Kidney (tissue), 14 donors: ENCODE data around the gene SGSM2. TPM values are rescaled to one million over a fixed set of nuclear protein-coding genes. Genes with fewer than 3 reads are reported as not detected.

Experiments used
- DNase-seq, 5 donors: peaks; one replicate each; pipeline ENCODE4 v3.0.0-alpha.2; 2013 to 2020
- FAIRE-seq: peaks from 2 replicates; lab custom pipeline; 2012; peaks lifted over from hg19 to GRCh38; lab: Jason Lieb, UNC
- H3K27ac ChIP-seq, 2 donors: one replicate each; pipeline ENCODE4 v1.7.0; 2013; ENCODE audit warnings: low read depth in 2 of 2, low read length in 2 of 2, inconsistent platforms in 1 of 2
- H3K27me3 ChIP-seq: one replicate; pipeline ENCODE4 v1.7.1; 2013; ENCODE audit warnings: low read length, inconsistent platforms; ENCODE audit not compliant: control insufficient read depth, insufficient read depth
- H3K36me3 ChIP-seq, 3 donors: one replicate each; pipeline versions ENCODE4 v1.7.0 to v1.7.1; 2013; ENCODE audit warnings: low read length in 3 of 3, control low read depth in 1 of 3, inconsistent platforms in 1 of 3; ENCODE audit not compliant: insufficient read depth in 3 of 3, control insufficient read depth in 2 of 3
- H3K4me1 ChIP-seq, 3 donors: one replicate each; pipeline versions ENCODE4 v1.7.0 to v1.7.1; 2013; ENCODE audit warnings: low read length in 3 of 3, inconsistent platforms in 1 of 3, low read depth in 1 of 3; ENCODE audit not compliant: control insufficient read depth in 2 of 3, insufficient read depth in 2 of 3
- H3K4me3 ChIP-seq, 3 donors: one replicate each; pipeline versions ENCODE4 v1.7.0 to v1.8.1; 2013; ENCODE audit warnings: low read length in 3 of 3, control low read depth in 1 of 3, inconsistent platforms in 1 of 3
- H3K9ac ChIP-seq, 3 donors: one replicate each; pipeline versions ENCODE4 v1.7.0 to v1.7.1; 2013; ENCODE audit warnings: low read length in 3 of 3, control low read depth in 1 of 3, inconsistent platforms in 1 of 3
- H3K9me3 ChIP-seq, 3 donors: one replicate each; pipeline versions ENCODE4 v1.7.0 to v1.7.1; 2013; ENCODE audit warnings: low read length in 3 of 3, control low read depth in 1 of 3, inconsistent platforms in 1 of 3; ENCODE audit not compliant: control insufficient read depth in 2 of 3, insufficient read depth in 1 of 3
- intact Hi-C: fragments of 100-400 bp; cut with DNase I; formaldehyde crosslinking; loops from one replicate; pipeline ENCODE4 v1.11.1; 2022
- polyA plus RNA-seq: library from polyadenylated mRNA; stranded (reverse); fragments of 350-450 nt; fragmentation: Illumina TruSeq; extraction: RNeasy Lipid Tissue Mini Kit (QIAGEN cat#74804); gene quantifications from one replicate; pipeline ENCODE4 v1.2.3, GENCODE V29; 2014; ENCODE audit warnings: low read depth, low replicate concordance; ENCODE audit not compliant: insufficient read depth
- total RNA-seq: library from RNA; stranded (reverse); fragmentation: NEBNext Ultra II Directional; extraction: Animal tissue kit (Norgen Biotek cat#: 25700); gene quantifications from one replicate; pipeline ENCODE4 v1.2.1, GENCODE V29; 2021
- TF ChIP-seq, protein P1 (sequence below): IDR thresholded peaks from 3 replicates; pipeline ENCODE4 v1.5.1; 2012; ENCODE audit warnings: mild to moderate bottlenecking, moderate library complexity, borderline replicate concordance; ENCODE audit not compliant: insufficient read depth; ENCODE audit errors: extremely low read depth
- donor health status: control.
- donor health status: control.
- donor health status: control.
- donor health status: control.
- donor health status: control.
- donor health status: DM: yes; HTN: yes; CAD: no.
- donor health status: Normal renal cell carcinoma (clear cell type).

Gene SGSM2
- total and polyA plus RNA-seq, 2 donors from 2014 or later: 33.7 to 58.0 TPM

DNA sequence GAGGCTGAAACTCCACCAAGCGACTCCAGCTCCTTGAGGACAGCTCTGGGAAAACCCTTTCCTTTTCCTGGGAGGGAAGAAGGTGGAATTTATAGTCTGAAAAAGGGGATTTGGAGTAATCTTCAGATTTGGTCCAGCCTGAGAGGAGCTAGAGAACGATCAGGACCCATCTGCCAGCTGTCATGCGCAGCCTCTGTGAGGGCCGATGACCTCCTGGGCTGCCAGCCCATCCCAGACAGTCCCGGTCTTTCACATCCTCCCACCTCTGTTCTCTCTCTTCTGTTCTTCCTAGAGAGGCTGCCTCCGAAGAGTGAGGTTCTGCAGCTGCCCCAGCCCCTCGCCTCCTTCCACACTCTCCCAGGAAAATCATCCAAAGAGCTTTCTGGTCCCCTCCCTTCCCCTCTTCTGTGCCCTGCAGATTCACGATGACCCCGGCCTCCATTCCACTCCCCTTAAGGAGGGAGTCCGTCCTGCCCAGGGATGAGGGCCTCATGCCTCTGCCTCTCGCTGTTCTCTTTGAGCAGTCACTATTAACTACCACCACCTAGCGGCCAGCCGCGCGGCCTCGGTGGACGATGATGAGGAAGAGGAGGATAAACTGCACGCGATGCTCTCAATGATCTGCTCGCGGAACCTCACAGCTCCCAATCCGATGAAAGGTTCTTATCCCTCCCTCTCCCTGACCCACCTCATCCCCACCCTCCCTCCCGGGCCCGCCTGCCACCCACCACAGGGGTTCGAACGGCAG lies 29.6 kb downstream of the SGSM2 start:
- Histone ChIP-seq H3K9me3 (no peaks in the 10 kb centered on the region), H3K36me3 (peaks cover 0 to 23% (median 8%) of the 10 kb centered on the region in 3 donors), H3K4me3 (no peak overlapping the region), H3K27me3 (no peaks in the 10 kb centered on the region), H3K27ac (no peak overlapping the region), H3K9ac (no peak overlapping the region), H3K4me1 (no peaks in the 10 kb centered on the region)
- intact Hi-C loops: no loop called here
- TF ChIP-seq, protein P1, sequence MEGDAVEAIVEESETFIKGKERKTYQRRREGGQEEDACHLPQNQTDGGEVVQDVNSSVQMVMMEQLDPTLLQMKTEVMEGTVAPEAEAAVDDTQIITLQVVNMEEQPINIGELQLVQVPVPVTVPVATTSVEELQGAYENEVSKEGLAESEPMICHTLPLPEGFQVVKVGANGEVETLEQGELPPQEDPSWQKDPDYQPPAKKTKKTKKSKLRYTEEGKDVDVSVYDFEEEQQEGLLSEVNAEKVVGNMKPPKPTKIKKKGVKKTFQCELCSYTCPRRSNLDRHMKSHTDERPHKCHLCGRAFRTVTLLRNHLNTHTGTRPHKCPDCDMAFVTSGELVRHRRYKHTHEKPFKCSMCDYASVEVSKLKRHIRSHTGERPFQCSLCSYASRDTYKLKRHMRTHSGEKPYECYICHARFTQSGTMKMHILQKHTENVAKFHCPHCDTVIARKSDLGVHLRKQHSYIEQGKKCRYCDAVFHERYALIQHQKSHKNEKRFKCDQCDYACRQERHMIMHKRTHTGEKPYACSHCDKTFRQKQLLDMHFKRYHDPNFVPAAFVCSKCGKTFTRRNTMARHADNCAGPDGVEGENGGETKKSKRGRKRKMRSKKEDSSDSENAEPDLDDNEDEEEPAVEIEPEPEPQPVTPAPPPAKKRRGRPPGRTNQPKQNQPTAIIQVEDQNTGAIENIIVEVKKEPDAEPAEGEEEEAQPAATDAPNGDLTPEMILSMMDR: no peak
- FAIRE-seq (no peak), DNase-seq (no peak)

DNA sequence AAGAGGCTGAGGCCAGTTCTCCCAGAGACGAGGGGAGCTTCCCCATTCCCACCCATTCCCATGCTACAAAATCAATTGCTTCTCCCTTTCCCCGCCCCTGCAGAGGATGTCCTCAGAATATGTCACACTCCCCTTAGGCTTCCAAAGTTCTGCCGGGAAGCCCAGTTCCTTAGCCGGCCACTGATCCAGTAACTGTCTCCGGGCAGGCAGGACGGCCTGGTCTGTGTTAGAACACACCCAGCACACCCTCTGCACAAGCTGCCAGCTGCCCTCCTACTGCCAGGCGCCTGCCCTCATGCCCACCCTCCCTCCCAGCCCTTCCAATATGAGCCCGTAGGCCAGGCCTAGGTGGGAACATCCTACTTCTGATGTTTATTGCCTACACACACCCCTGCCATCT lies 31.1 kb downstream of the SGSM2 start:
- DNase-seq: no peak
- H3K4me3 ChIP-seq: no peak overlapping the region
- no peak for FAIRE-seq
- H3K4me1 ChIP-seq: no peaks in the 10 kb centered on the region
- peaks cover 0 to 24% (median 12%) of the 10 kb centered on the region in 3 donors for H3K36me3 ChIP-seq
- TF ChIP-seq, protein P1: no peak
- H3K9ac ChIP-seq: no peak overlapping the region
- H3K27ac ChIP-seq: no peak overlapping the region
- no peaks in the 10 kb centered on the region for H3K9me3 ChIP-seq
- intact Hi-C loops: no loop called here
- no peaks in the 10 kb centered on the region for H3K27me3 ChIP-seq

DNA sequence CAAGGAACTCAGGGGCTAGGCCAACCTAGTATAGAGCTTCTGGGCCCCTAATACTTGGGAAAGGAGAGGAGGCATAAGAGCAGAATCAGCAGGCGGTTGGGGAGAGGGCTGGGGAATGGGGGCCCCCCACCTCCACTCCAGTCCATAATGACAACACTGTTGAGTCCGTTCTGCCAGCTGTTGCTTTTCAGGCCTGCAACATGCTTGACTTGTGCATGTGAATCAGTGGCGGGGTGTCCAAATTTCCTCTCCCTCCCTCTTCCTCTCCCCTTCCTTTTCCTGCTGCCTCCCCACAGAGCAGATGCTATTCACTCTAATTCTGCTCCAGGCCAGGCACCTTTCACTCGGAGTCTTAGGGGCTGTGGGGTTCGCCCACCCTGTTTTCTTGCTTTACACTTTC lies 31.7 kb downstream of the SGSM2 start:
- DNase-seq: peak in 1 of 5 donors; percentile 71
- no peaks in the 10 kb centered on the region for H3K27me3 ChIP-seq
- no peaks in the 10 kb centered on the region for H3K9me3 ChIP-seq
- peaks cover 0 to 27% (median 16%) of the 10 kb centered on the region in 3 donors for H3K36me3 ChIP-seq
- H3K4me3 ChIP-seq: no peak overlapping the region
- intact Hi-C loops: no loop called here
- no peak for FAIRE-seq
- H3K27ac ChIP-seq: no peak overlapping the region
- TF ChIP-seq, protein P1: no peak
- H3K4me1 ChIP-seq: no peaks in the 10 kb centered on the region
- H3K9ac ChIP-seq: no peak overlapping the region
